Lower leg skin (tissue), 4 donors: ENCODE results near the gene COX10. TPM values are rescaled to one million over a fixed set of nuclear protein-coding genes. Genes with fewer than 3 reads are reported as not detected.
"Not testable (repeated sequence)": the region's sequence is repeated elsewhere in the genome, so short reads cannot be mapped to it uniquely, and the experiment has no call there.

Experiments
- DNase-seq, 2 donors: peaks; one replicate each; pipeline ENCODE4 v3.0.0-alpha.2; 2019; ENCODE audit warnings: low spot score in 2 of 2
- H3K4me3 ChIP-seq: fragments of 200-600 bp; sonication (generic); 2 replicates; pipeline ENCODE4 v1.5.1; 2017; ENCODE audit warnings: mild to moderate bottlenecking, low read depth; ENCODE audit not compliant: poor library complexity, severe bottlenecking
- POLR2A ChIP-seq, 2 donors: fragments of 450-650 bp; IDR thresholded peaks; one replicate each; pipeline ENCODE4 v1.6.1; 2016 to 2017; ENCODE audit warnings: antibody characterized with exemption in 2 of 2, mild to moderate bottlenecking in 1 of 2, moderate library complexity in 1 of 2
- WGBS, 2 donors: methylation state at CpG; one replicate each; pipeline ENCODE4 v1.1.5; 2018; 5-methylcytosine and 5-hydroxymethylcytosine counted together
- intact Hi-C: fragments of 100-400 bp; cut with DNase I; formaldehyde crosslinking; loops from one replicate; pipeline ENCODE4 v1.15.0; 2023; ENCODE audit warnings: low total_unique reads
- total RNA-seq, 4 donors: library from RNA; depleted of rRNA; stranded (reverse); fragments of >200 nt; gene quantifications; one replicate each; pipeline ENCODE4 v1.1.0, GENCODE V29; 2016
- TF ChIP-seq, protein P1 (sequence below), 3 donors: fragments of 450-650 bp; IDR thresholded peaks; one replicate each; pipeline ENCODE4 v1.5.1; 2016; ENCODE audit warnings: antibody characterized with exemption in 3 of 3, mild to moderate bottlenecking in 3 of 3, moderate library complexity in 2 of 3

Gene COX10
- total RNA-seq, 4 donors from 2014 or later: 17.8 to 24.5 (median 21.6) TPM

DNA sequence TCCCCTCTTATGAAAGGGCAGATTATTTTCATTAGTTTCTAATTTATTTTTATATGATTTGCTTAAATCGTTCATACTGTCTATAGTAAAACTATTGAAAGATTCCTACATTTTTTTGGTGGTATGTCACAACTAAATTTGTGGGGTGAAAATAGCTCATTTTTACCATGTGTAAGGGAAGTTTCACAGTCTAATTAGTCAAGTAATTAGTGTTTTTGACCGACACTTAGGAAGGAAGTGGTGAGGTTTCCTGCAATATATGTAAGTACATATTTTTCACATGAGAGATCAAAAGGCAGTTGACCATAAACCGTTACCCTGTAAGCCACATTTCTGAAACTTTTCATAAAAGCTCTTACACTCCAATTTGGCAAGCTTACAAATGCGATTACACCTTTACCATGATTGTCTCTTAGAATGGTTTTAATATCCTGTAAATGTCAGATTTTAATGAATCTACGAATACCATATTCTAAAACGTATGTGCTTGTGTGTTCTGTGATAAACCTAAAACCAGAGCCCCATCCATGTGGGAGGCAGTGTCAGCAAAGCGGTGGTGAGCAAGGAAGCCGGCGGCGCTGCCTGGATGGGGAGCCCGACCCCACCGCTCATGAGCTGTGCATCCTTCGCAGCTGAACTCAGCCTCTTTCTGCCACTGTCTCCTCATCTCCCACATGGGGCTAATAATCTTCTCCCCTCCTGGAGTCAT is 123.5 kb downstream of the COX10 start:
- H3K4me3 ChIP-seq, intact Hi-C loops, DNase-seq: not testable (repeated sequence)
- WGBS, 2 donors: 83 to 84% methylated on average over 13 of the region's 13 CpGs

DNA sequence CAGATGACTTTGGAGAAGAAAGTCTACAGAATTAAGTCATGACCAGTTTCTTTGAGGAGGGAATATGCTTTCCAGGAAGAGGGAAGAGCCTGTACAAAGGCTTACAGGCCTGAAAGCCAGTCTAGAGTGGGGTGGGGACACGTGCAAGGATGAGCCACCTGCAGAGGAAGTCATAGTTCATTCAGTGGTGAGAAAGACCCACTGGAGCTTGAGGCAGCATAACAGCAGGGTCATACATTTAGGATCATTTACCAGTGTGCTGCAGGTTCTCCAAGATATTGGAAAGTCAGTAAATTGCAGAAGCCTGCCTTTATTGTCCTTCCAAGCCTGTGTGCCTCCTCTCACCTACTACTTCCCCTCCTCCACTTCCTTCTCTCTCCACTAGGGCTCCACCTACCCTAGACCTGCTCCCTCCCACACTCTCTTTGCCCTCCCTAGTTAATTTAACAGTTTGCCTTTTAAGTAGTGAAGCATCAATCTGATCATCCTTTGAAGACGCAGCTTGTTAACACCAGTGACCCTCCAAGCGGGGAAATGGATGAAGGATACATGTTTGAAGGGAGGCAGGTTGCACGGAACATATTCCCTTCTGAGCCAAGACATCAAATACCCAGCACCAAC is 127.2 kb downstream of the COX10 start:
- DNase-seq: no peak
- TF ChIP-seq, protein P1, sequence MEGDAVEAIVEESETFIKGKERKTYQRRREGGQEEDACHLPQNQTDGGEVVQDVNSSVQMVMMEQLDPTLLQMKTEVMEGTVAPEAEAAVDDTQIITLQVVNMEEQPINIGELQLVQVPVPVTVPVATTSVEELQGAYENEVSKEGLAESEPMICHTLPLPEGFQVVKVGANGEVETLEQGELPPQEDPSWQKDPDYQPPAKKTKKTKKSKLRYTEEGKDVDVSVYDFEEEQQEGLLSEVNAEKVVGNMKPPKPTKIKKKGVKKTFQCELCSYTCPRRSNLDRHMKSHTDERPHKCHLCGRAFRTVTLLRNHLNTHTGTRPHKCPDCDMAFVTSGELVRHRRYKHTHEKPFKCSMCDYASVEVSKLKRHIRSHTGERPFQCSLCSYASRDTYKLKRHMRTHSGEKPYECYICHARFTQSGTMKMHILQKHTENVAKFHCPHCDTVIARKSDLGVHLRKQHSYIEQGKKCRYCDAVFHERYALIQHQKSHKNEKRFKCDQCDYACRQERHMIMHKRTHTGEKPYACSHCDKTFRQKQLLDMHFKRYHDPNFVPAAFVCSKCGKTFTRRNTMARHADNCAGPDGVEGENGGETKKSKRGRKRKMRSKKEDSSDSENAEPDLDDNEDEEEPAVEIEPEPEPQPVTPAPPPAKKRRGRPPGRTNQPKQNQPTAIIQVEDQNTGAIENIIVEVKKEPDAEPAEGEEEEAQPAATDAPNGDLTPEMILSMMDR (IDR thresholded peaks at IDR 0.05): no peak
- no peak for TF ChIP-seq POLR2A (IDR thresholded peaks at IDR 0.05)
- 88 to 93% methylated on average over 4 of the region's 4 CpGs for WGBS, 2 donors
- intact Hi-C loops: no loop called here
- no peak overlapping the region for H3K4me3 ChIP-seq

DNA sequence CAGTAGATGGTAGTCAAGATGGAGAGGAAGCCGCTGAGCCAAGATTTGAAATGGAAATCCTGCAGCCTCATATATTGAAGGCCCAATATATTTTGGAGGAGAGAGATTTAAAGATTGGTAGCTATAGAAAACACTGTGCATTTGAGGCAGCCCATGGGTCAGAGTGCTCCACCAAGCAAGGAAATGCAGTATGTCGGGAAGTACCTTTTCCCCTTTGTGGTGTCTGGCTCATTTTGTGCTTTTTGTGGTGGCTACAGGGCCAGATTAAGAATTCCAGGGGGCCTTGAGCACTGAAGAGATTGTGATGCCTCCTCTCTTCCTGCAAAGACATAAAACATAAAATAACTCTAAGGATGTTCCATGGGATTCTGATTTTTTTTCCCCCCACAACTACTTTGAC is 127.8 kb downstream of the COX10 start:
- intact Hi-C loops: no loop called here
- 92 to 94% methylated on average over 2 of the region's 2 CpGs for WGBS, 2 donors
- DNase-seq: no peak
- no peak overlapping the region for H3K4me3 ChIP-seq
- TF ChIP-seq, protein P1 (IDR thresholded peaks at IDR 0.05): no peak
- TF ChIP-seq POLR2A (IDR thresholded peaks at IDR 0.05): no peak

DNA sequence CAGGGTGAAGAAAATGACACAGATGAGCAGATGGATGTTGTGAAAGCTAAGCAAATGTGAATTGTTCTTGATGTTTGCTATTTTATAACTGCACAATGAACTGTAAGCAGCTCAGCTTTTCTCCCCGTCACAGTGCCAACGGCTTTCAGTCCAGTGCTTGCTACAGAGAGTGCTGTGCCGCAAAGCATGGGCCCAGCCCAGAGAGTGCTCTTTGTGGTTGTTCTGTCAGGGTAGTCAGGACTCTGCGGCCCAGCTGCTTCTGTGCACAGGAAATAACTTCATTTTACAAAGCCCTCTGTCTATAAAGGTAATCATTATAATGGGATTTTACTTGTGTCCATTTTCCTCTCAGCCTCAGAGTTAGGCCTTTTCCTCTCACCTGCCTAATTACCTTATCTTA is 128.3 kb downstream of the COX10 start:
- no peak for DNase-seq
- WGBS, 2 donors: 57 to 77% methylated on average over 4 of the region's 4 CpGs
- no peak overlapping the region for H3K4me3 ChIP-seq
- TF ChIP-seq, protein P1 (IDR thresholded peaks at IDR 0.05): no peak
- no peak for TF ChIP-seq POLR2A (IDR thresholded peaks at IDR 0.05)
- intact Hi-C loops: no loop called here

DNA sequence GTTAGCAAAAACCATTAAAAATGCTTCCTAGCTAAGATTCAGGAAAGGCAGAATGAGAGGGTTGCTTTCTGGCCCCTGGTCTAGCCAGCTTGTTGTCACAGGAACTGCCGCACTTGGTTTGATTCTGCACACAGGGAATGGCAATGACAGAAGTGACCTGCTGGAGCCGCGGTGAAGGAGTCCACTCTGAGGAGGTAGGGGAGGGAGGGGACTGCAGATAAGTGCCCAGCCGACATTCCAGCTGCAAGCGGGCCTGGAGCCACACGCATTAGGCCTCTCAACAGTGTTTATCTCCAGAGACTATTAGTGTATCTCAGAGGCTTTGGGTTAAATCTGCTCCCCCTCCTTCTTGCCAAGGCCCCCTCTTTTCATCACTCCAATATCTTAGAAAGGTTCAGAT is 128.7 kb downstream of the COX10 start:
- no peak for TF ChIP-seq POLR2A (IDR thresholded peaks at IDR 0.05)
- TF ChIP-seq, protein P1 (IDR thresholded peaks at IDR 0.05): no peak
- no peak overlapping the region for H3K4me3 ChIP-seq
- intact Hi-C loops: no loop called here
- WGBS, 2 donors: 79 to 86% methylated on average over 6 of the region's 6 CpGs
- DNase-seq: no peak

DNA sequence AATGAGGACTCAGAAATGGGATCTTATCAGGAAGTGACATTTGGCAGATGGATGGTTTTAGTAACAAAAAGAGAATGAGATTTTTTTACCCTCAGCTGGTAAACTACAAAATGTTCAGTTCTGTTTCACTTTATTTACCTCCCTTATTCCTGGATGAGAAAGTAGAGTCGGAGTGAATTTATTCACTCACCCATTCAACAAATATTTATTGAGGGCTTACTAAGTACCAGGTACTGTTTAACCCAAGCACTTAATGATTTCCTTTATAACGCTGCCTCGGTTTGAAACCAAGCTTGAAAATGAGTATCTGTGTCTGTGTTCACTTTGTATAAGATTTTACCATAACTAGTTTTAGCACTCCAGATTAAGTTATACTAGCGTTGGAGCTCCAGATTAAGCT is 129.3 kb downstream of the COX10 start:
- H3K4me3 ChIP-seq: no peak overlapping the region
- WGBS, 2 donors: 98 to 99% methylated on average over 4 of the region's 4 CpGs
- TF ChIP-seq POLR2A (IDR thresholded peaks at IDR 0.05): no peak
- TF ChIP-seq, protein P1 (IDR thresholded peaks at IDR 0.05): no peak
- DNase-seq: no peak
- intact Hi-C loops: no loop called here
